H9 (cell line): Measurements from ENCODE around the gene SLC46A2. TPM values are rescaled to one million over a fixed set of nuclear protein-coding genes. Genes with fewer than 3 reads are reported as not detected.
A peak's percentile ranks its signal among the peaks of the same experiment; 100 is the strongest.

Experiments
- DNase-seq: peaks from one replicate; pipeline ENCODE4 v3.0.0-alpha.2; 2017
- H2AFZ ChIP-seq: one replicate; pipeline ENCODE4 v1.6.1; 2013; ENCODE audit warnings: mild to moderate bottlenecking, low read length, control low read depth, moderate library complexity
- H2AK5ac ChIP-seq: 2 replicates; pipeline ENCODE4 v1.6.1; 2013; ENCODE audit warnings: low read length, control low read depth, mixed read lengths; ENCODE audit not compliant: insufficient read length
- H2BK120ac ChIP-seq: one replicate; pipeline ENCODE4 v1.6.1; 2013; ENCODE audit warnings: low read depth, mild to moderate bottlenecking, low read length, control low read depth, inconsistent platforms; ENCODE audit not compliant: poor library complexity, severe bottlenecking
- H2BK12ac ChIP-seq: 2 replicates; pipeline ENCODE4 v1.6.1; 2013; ENCODE audit warnings: low read length, control low read depth, mixed read lengths, low read depth; ENCODE audit not compliant: insufficient read length
- H2BK15ac ChIP-seq: 2 replicates; pipeline ENCODE4 v1.6.1; 2013; ENCODE audit warnings: low read depth, low read length, control low read depth
- H2BK20ac ChIP-seq: one replicate; pipeline ENCODE4 v1.6.1; 2013; ENCODE audit warnings: low read depth, mild to moderate bottlenecking, low read length, control low read depth, inconsistent platforms; ENCODE audit not compliant: poor library complexity, severe bottlenecking
- H2BK5ac ChIP-seq: 2 replicates; pipeline ENCODE4 v1.6.1; 2013; ENCODE audit warnings: low read length, control low read depth, mixed read lengths; ENCODE audit not compliant: insufficient read length
- H3K14ac ChIP-seq: 2 replicates; pipeline ENCODE4 v1.6.1; 2013; ENCODE audit warnings: low read length, control low read depth; ENCODE audit not compliant: insufficient read depth
- H3K18ac ChIP-seq: 2 replicates; pipeline ENCODE4 v1.6.1; 2013; ENCODE audit warnings: low read depth, mild to moderate bottlenecking, mixed read lengths, low read length, control low read depth; ENCODE audit not compliant: insufficient read length
- H3K23ac ChIP-seq: 2 replicates; pipeline ENCODE4 v1.6.1; 2013; ENCODE audit warnings: low read length, control low read depth, mixed read lengths, low read depth; ENCODE audit not compliant: insufficient read length
- H3K23me2 ChIP-seq: 2 replicates; pipeline ENCODE4 v1.6.1; 2013; ENCODE audit warnings: low read depth, mild to moderate bottlenecking, mixed read lengths, low read length, control low read depth; ENCODE audit not compliant: insufficient read length, poor library complexity, severe bottlenecking
- H3K27ac ChIP-seq: 2 replicates; pipeline ENCODE4 v1.5.1; 2013; ENCODE audit warnings: low read length, control low read depth, mixed read lengths, low read depth; ENCODE audit not compliant: insufficient read length
- H3K27me3 ChIP-seq: 2 replicates; pipeline ENCODE4 v1.6.1; 2013; ENCODE audit warnings: low read length, control low read depth, inconsistent platforms; ENCODE audit not compliant: insufficient read depth
- H3K4ac ChIP-seq: 2 replicates; pipeline ENCODE4 v1.6.1; 2013; ENCODE audit warnings: low read depth, mild to moderate bottlenecking, control low read depth, inconsistent platforms, low read length, moderate library complexity
- H3K4me1 ChIP-seq: 2 replicates; pipeline ENCODE4 v1.6.1; 2013; ENCODE audit warnings: low read length, control low read depth, inconsistent platforms; ENCODE audit not compliant: insufficient read depth
- H3K4me2 ChIP-seq: 2 replicates; pipeline ENCODE4 v1.6.1; 2013; ENCODE audit warnings: low read length, control low read depth, mixed read lengths; ENCODE audit not compliant: insufficient read length, insufficient read depth
- H3K56ac ChIP-seq: 2 replicates; pipeline ENCODE4 v1.6.1; 2013; ENCODE audit warnings: low read depth, mild to moderate bottlenecking, mixed read lengths, low read length, control low read depth; ENCODE audit not compliant: insufficient read length
- H3K79me1 ChIP-seq: 2 replicates; pipeline ENCODE4 v1.6.1; 2013; ENCODE audit warnings: low read depth, mild to moderate bottlenecking, moderate library complexity, low read length, control low read depth, inconsistent platforms; ENCODE audit not compliant: insufficient read depth, poor library complexity, severe bottlenecking
- H3K79me2 ChIP-seq: 2 replicates; pipeline ENCODE4 v1.6.1; 2013; ENCODE audit warnings: low read length, control low read depth, inconsistent platforms; ENCODE audit not compliant: insufficient read depth
- H3K9ac ChIP-seq: 2 replicates; pipeline ENCODE4 v1.6.1; 2013; ENCODE audit warnings: low read length, control low read depth, mixed read lengths; ENCODE audit not compliant: insufficient read length; ENCODE audit errors: extremely low read depth
- H3K9me3 ChIP-seq: one replicate; pipeline ENCODE4 v1.6.1; 2013; ENCODE audit warnings: low read depth, low read length, inconsistent platforms; ENCODE audit not compliant: control insufficient read depth
- H3T11ph ChIP-seq: one replicate; pipeline ENCODE4 v1.6.1; 2013; ENCODE audit warnings: mild to moderate bottlenecking, low read length, control low read depth, inconsistent platforms
- H4K20me1 ChIP-seq: one replicate; pipeline ENCODE4 v1.6.1; 2013; ENCODE audit not compliant: control insufficient read depth, insufficient read length, insufficient read depth
- H4K5ac ChIP-seq: 2 replicates; pipeline ENCODE4 v1.6.1; 2013; ENCODE audit warnings: low read depth, mild to moderate bottlenecking, mixed read lengths, low read length, control low read depth; ENCODE audit not compliant: insufficient read length
- H4K8ac ChIP-seq: replicated peaks from 2 replicates; pipeline ENCODE4 v1.6.1; 2013; ENCODE audit warnings: low read length, control low read depth, mixed read lengths, low read depth; ENCODE audit not compliant: insufficient read length
- H4K91ac ChIP-seq: 2 replicates; pipeline ENCODE4 v1.6.1; 2013; ENCODE audit warnings: low read depth, mild to moderate bottlenecking, moderate library complexity, mixed read lengths, low read length, control low read depth; ENCODE audit not compliant: insufficient read length
- H3K27ac Mint-ChIP-seq, 3 experiments: 2 replicates in 2 of 3; 3 replicates in 1 of 3; pipeline ENCODE4 v1.8.0; 2020 to 2021; ENCODE audit warnings: mixed read lengths in 3 of 3, mild to moderate bottlenecking in 1 of 3, moderate library complexity in 1 of 3
- H3K27me3 Mint-ChIP-seq: 2 replicates; pipeline ENCODE4 v1.8.0; 2021; ENCODE audit warnings: low read depth, mild to moderate bottlenecking, moderate library complexity, mixed read lengths
- H3K36me3 Mint-ChIP-seq, 3 experiments: 2 replicates in 2 of 3; 3 replicates in 1 of 3; pipeline ENCODE4 v1.8.0; 2020 to 2021; ENCODE audit warnings: low read depth in 3 of 3, mixed read lengths in 3 of 3; ENCODE audit not compliant: insufficient read depth in 1 of 3
- H3K4me1 Mint-ChIP-seq, 2 experiments: 2 replicates each; pipeline ENCODE4 v1.8.0; 2020; ENCODE audit warnings: mixed read lengths in 2 of 2
- H3K4me3 Mint-ChIP-seq, 2 experiments: 2 replicates in 1 of 2; 3 replicates in 1 of 2; pipeline ENCODE4 v1.8.0; 2020 to 2021; ENCODE audit warnings: mild to moderate bottlenecking in 2 of 2, mixed read lengths in 2 of 2, moderate library complexity in 1 of 2
- H3K9me3 Mint-ChIP-seq, 2 experiments: 2 replicates in 1 of 2; 3 replicates in 1 of 2; pipeline ENCODE4 v1.8.0; 2020; ENCODE audit warnings: mild to moderate bottlenecking in 2 of 2, mixed read lengths in 2 of 2, moderate library complexity in 1 of 2
- CTCF ChIP-seq: fragments of 200-600 bp; sonication (generic); conservative IDR thresholded peaks from 3 replicates; pipeline ENCODE4 v1.8.0; 2021; ENCODE audit warnings: antibody characterized with exemption, mild to moderate bottlenecking
- WGBS: extraction: QIAGEN DNeasy Blood & Tissue Kit; methylation state at CpG from one replicate; pipeline ENCODE4 v1.1.7; 2013; ENCODE audit warnings: missing lambda C conversion rate, low lambda C conversion rate, mixed read lengths; ENCODE audit not compliant: insufficient read length; ENCODE audit errors: extremely low coverage; 5-methylcytosine and 5-hydroxymethylcytosine counted together
- total RNA-seq: library from RNA; stranded (reverse); gene quantifications from 2 replicates; pipeline ENCODE4 v1.2.1, GENCODE V29; 2021

SLC46A2 gene
- total RNA-seq, 1 experiment from 2014 or later = not detected

DNA sequence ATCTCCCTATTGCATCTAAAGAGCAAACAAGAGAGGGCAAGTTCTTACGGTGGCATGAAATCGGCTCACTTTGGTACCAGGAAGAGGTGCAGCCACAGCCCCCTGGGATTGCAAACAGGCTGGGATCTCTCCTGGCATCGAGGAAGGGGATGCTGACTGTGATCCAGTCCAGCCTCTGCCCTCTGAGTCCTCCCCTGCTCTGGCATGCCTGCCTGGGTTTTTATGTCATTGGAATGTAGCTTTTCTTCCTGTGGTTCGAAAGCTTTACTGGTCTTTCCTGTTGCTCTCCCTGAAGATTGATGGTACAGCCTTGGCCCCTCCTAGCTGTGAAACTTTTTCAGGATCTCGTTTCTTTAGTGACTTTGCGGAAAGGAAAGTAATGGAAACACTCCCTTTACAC lies 6.6 kb downstream of the SLC46A2 start:
- no peak overlapping the region for H3K9ac ChIP-seq
- no peak overlapping the region for H3K4me2 ChIP-seq

More for the DNA sequence above, 6.6 kb downstream of the SLC46A2 start:
- Mint-ChIP-seq H3K27me3 (peaks cover 11% of the 10 kb centered on the region), H3K27ac (no peak overlapping the region), H3K9me3 (no peaks in the 10 kb centered on the region), H3K4me1 (peaks cover 0 to 3% of the 10 kb centered on the region in 2 experiments; a peak in 2 of 4 replicates), H3K36me3 (no peaks in the 10 kb centered on the region; a peak in 2 of 7 replicates), H3K4me3 (no peak overlapping the region)
- Histone ChIP-seq H3K23me2 (no peaks in the 10 kb centered on the region), H4K5ac (no peak overlapping the region), H2BK12ac (no peak overlapping the region), H3T11ph (no peak overlapping the region), H3K18ac (no peak overlapping the region), H3K4ac (no peak overlapping the region), H2BK5ac (no peak overlapping the region), H3K27ac (no peak overlapping the region), H3K27me3 (no peaks in the 10 kb centered on the region), H4K20me1 (no peaks in the 10 kb centered on the region), H3K23ac (no peak overlapping the region), H3K9me3 (no peaks in the 10 kb centered on the region), H4K8ac (no peak overlapping the region), H3K79me1 (no peaks in the 10 kb centered on the region), H2BK20ac (no peak overlapping the region), H2BK120ac (no peak overlapping the region), H2AK5ac (no peak overlapping the region), H3K14ac (peak overlapping the region; percentile 44; the same call in 1 of the 2 replicates), H2AFZ (no peak overlapping the region), H2BK15ac (no peak overlapping the region), H4K91ac (no peak overlapping the region), H3K4me1 (no peaks in the 10 kb centered on the region), H3K79me2 (no peaks in the 10 kb centered on the region), H3K56ac (no peak overlapping the region)
- no CpG with 5 or more reads among the region's 6 CpGs for WGBS
- no peak for TF ChIP-seq CTCF
- DNase-seq = no peak
